Cerebellar cortex (tissue), 1 donor: Measurements from ENCODE around the gene S100A13.
A peak's percentile ranks its signal among the peaks of the same experiment; 100 is the strongest.
"Not testable (repeated sequence)": the region's sequence is repeated elsewhere in the genome, so short reads cannot be mapped to it uniquely, and the experiment has no call there.

Source experiments
- DNase-seq: peaks from one replicate; pipeline ENCODE4 v3.0.0-alpha.2; 2015; ENCODE audit warnings: low spot score

The S100A13 gene

GRCh38 chr1:153602749-153603148 lies 24.6 kb downstream of the S100A13 start:
- no peak for DNase-seq

GRCh38 chr1:153599847-153600246 lies 27.5 kb downstream of the S100A13 start:
- DNase-seq = no peak

- no peak for DNase-seq
Measured at GRCh38 chr1:153598309-153599172, 28.8 kb downstream of the S100A13 start.

- DNase-seq = no peak
Measured at GRCh38 chr1:153597206-153597605, 30.1 kb downstream of the S100A13 start.

- DNase-seq = no peak
Measured at GRCh38 chr1:153592748-153593147, 34.6 kb downstream of the S100A13 start.

- no peak for DNase-seq
Measured at GRCh38 chr1:153588482-153588881, 38.8 kb downstream of the S100A13 start.

GRCh38 chr1:153588033-153588432 lies 39.3 kb downstream of the S100A13 start:
- DNase-seq = not testable (repeated sequence)

GRCh38 chr1:153587314-153587713 lies 40.0 kb downstream of the S100A13 start:
- no peak for DNase-seq

- DNase-seq = no peak
Measured at GRCh38 chr1:153586347-153586746, 41.0 kb downstream of the S100A13 start.

- no peak for DNase-seq
Measured at GRCh38 chr1:153585006-153585405, 42.3 kb downstream of the S100A13 start.

GRCh38 chr1:153583976-153584375 lies 43.3 kb downstream of the S100A13 start:
- DNase-seq = no peak

GRCh38 chr1:153583514-153583913 lies 43.8 kb downstream of the S100A13 start:
- not testable (repeated sequence) for DNase-seq

GRCh38 chr1:153582836-153583235 lies 44.5 kb downstream of the S100A13 start:
- not testable (repeated sequence) for DNase-seq

GRCh38 chr1:153578936-153579335 lies 48.4 kb downstream of the S100A13 start:
- no peak for DNase-seq

- DNase-seq = no peak
Measured at GRCh38 chr1:153578490-153578889, 48.8 kb downstream of the S100A13 start.

- no peak for DNase-seq
Measured at GRCh38 chr1:153577624-153578051, 49.7 kb downstream of the S100A13 start.

GRCh38 chr1:153577138-153577537 lies 50.2 kb downstream of the S100A13 start:
- no peak for DNase-seq

GRCh38 chr1:153575497-153575896 lies 51.8 kb downstream of the S100A13 start:
- not testable (repeated sequence) for DNase-seq

GRCh38 chr1:153575081-153575491 lies 52.2 kb downstream of the S100A13 start:
- not testable (repeated sequence) for DNase-seq

GRCh38 chr1:153573351-153573750 lies 54.0 kb downstream of the S100A13 start:
- no peak for DNase-seq

GRCh38 chr1:153572569-153573015 lies 54.7 kb downstream of the S100A13 start:
- DNase-seq = peak; percentile 76

- no peak for DNase-seq
Measured at GRCh38 chr1:153571706-153572105, 55.6 kb downstream of the S100A13 start.

- DNase-seq = no peak
Measured at GRCh38 chr1:153570874-153571273, 56.4 kb downstream of the S100A13 start.

- DNase-seq = no peak
Measured at GRCh38 chr1:153569465-153569864, 57.8 kb downstream of the S100A13 start.
